Left colon (tissue), 2 donors: Measurements from ENCODE around the gene GRK1. TPM values are rescaled to one million over a fixed set of nuclear protein-coding genes. Genes with fewer than 3 reads are reported as not detected.
A peak's percentile ranks its signal among the peaks of the same experiment; 100 is the strongest.

ENCODE experiments used
- ATAC-seq: fragments of 200-7000 bp; cut with Tn5 transposase; one replicate; pipeline ENCODE4 v1.9.1; 2020; ENCODE audit warnings: mild to moderate bottlenecking, moderate library complexity
- DNase-seq, 2 donors: peaks; one replicate each; pipeline ENCODE4 v3.0.0-alpha.2; 2020
- intact Hi-C, 2 donors: fragments of 100-400 bp; cut with DNase I in 1 of 2; cut with micrococcal nuclease in 1 of 2; formaldehyde crosslinking; loops; one replicate each; pipeline versions ENCODE4 v1.11.2 to v1.14.0; 2022; cut with DNase I, micrococcal nuclease
- total RNA-seq, 2 donors: library from RNA; stranded (reverse); fragmentation: NEBNext Ultra II Directional; extraction: Animal tissue kit (Norgen Biotek cat#: 25700); gene quantifications; one replicate each; pipeline ENCODE4 v1.2.1, GENCODE V29; 2021
- donor health status: DM: no; HTN: no; CAD: no.
- donor health status: DM: yes; HTN: yes; CAD: no.

The GRK1 gene
- total RNA-seq, 2 donors from 2014 or later: 0.09 TPM; not detected in 1

GRCh38 chr13:113646921-113647340 is 20.1 kb upstream of the GRK1 start:
- ATAC-seq: no peak
- intact Hi-C loops: no loop called here
- DNase-seq: no peak

GRCh38 chr13:113647351-113648215 is 19.4 kb upstream of the GRK1 start:
- intact Hi-C loops: no loop called here
- ATAC-seq: peak; percentile 88
- peak; percentile 94 to 96 for DNase-seq

GRCh38 chr13:113648216-113648610 is 18.8 kb upstream of the GRK1 start:
- DNase-seq (peak in 1 of 2 donors; percentile 12), ATAC-seq (no peak)
- intact Hi-C loops: no loop called here

- intact Hi-C loops: no loop called here
- ATAC-seq (no peak), DNase-seq (peak in 1 of 2 donors; percentile 2)
Measured at GRCh38 chr13:113649212-113649611, 17.8 kb upstream of the GRK1 start.

- ATAC-seq: no peak
- DNase-seq: peak in 1 of 2 donors; percentile 1
- intact Hi-C loops: no loop called here
Measured at GRCh38 chr13:113650275-113650674, 16.7 kb upstream of the GRK1 start.

- ATAC-seq (no peak), DNase-seq (peak in 1 of 2 donors; percentile 0)
- intact Hi-C loops: no loop called here
Measured at GRCh38 chr13:113650731-113651148, 16.3 kb upstream of the GRK1 start.

- intact Hi-C loops: no loop called here
- DNase-seq: peak in 1 of 2 donors; percentile 6
- ATAC-seq: no peak
Measured at GRCh38 chr13:113651511-113652403, 15.3 kb upstream of the GRK1 start.

GRCh38 chr13:113652404-113653263 is 14.4 kb upstream of the GRK1 start:
- ATAC-seq (no peak), DNase-seq (peak in 1 of 2 donors; percentile 2)
- intact Hi-C loops: no loop called here

- intact Hi-C loops: no loop called here
- DNase-seq: peak in 1 of 2 donors; percentile 3
Measured at GRCh38 chr13:113653264-113654174, 13.5 kb upstream of the GRK1 start.

GRCh38 chr13:113654175-113654560 is 12.9 kb upstream of the GRK1 start:
- ATAC-seq (no peak), DNase-seq (no peak)
- intact Hi-C loops: no loop called here

More at GRCh38 chr13:113653264-113654174, 13.5 kb upstream of the GRK1 start:
- ATAC-seq: no peak

- intact Hi-C loops: no loop called here
Measured at GRCh38 chr13:113654591-113655345, 12.3 kb upstream of the GRK1 start.

GRCh38 chr13:113655346-113656002 is 11.5 kb upstream of the GRK1 start:
- ATAC-seq: no peak

More at GRCh38 chr13:113654591-113655345, 12.3 kb upstream of the GRK1 start:
- peak in 1 of 2 donors; percentile 4 for DNase-seq
- no peak for ATAC-seq

GRCh38 chr13:113656003-113656588 is 10.9 kb upstream of the GRK1 start:
- ATAC-seq (no peak), DNase-seq (peak in 1 of 2 donors; percentile 7)
- intact Hi-C loops: no loop called here

More at GRCh38 chr13:113655346-113656002, 11.5 kb upstream of the GRK1 start:
- DNase-seq: peak in 1 of 2 donors; percentile 2
- intact Hi-C loops: no loop called here

- DNase-seq (peak in 1 of 2 donors; percentile 49), ATAC-seq (peak; percentile 82)
- intact Hi-C loops: no loop called here
Measured at GRCh38 chr13:113656831-113657671, 10.0 kb upstream of the GRK1 start.
